Activated CD8-positive, alpha-beta T cell treated with anti-CD3 and anti-CD28 coated beads for 36 hours (primary cell): ENCODE results near the gene ENTR1. TPM values are rescaled to one million over a fixed set of nuclear protein-coding genes. Genes with fewer than 3 reads are reported as not detected.
A peak's percentile ranks its signal among the peaks of the same experiment; 100 is the strongest.
"Not testable (repeated sequence)": the region's sequence is repeated elsewhere in the genome, so short reads cannot be mapped to it uniquely, and the experiment has no call there.

Source experiments
- ATAC-seq: fragments of 200-7000 bp; cut with Tn5 transposase; one replicate; pipeline ENCODE4 v1.10.0; 2021; ENCODE audit warnings: mild to moderate bottlenecking, moderate library complexity
- CTCF ChIA-PET: fragments of 350-600 bp; sonication (Branson Sonifier 250); formaldehyde crosslinking; loops from one replicate; lab custom pipeline; 2021; ENCODE audit warnings: antibody characterized with exemption; lab: Charles Lee
- POLR2A ChIA-PET: fragments of 350-600 bp; sonication (Branson Sonifier 250); formaldehyde crosslinking; loops from one replicate; lab custom pipeline; 2021; ENCODE audit warnings: antibody characterized with exemption; lab: Charles Lee
- DNase-seq: peaks from one replicate; pipeline ENCODE4 v3.0.0-alpha.2; 2020
- H3K27ac Mint-ChIP-seq: one replicate; pipeline ENCODE4 v1.8.0; 2021; ENCODE audit warnings: mild to moderate bottlenecking, mixed read lengths
- H3K27me3 Mint-ChIP-seq: one replicate; pipeline ENCODE4 v1.8.0; 2021; ENCODE audit warnings: mixed read lengths
- H3K36me3 Mint-ChIP-seq: one replicate; pipeline ENCODE4 v1.8.0; 2021; ENCODE audit warnings: low read depth, mixed read lengths
- H3K4me1 Mint-ChIP-seq: one replicate; pipeline ENCODE4 v1.8.0; 2021; ENCODE audit warnings: low read depth, mixed read lengths
- H3K4me3 Mint-ChIP-seq: one replicate; pipeline ENCODE4 v1.8.0; 2021; ENCODE audit warnings: mild to moderate bottlenecking, moderate library complexity, mixed read lengths
- H3K9me3 Mint-ChIP-seq: one replicate; pipeline ENCODE4 v1.8.0; 2021; ENCODE audit warnings: mixed read lengths
- intact Hi-C: fragments of 100-400 bp; cut with micrococcal nuclease; formaldehyde crosslinking; loops from one replicate; pipeline ENCODE4 v1.10.0; 2022
- total RNA-seq, 2 experiments: library from RNA; stranded (reverse); gene quantifications; one replicate each; pipeline ENCODE4 v1.2.3, GENCODE V29; 2021
- TF ChIP-seq, protein P1 (sequence below): fragments of 200-600 bp; IDR thresholded peaks from one replicate; pipeline ENCODE4 v1.8.0; 2022; ENCODE audit warnings: antibody characterized with exemption, mild to moderate bottlenecking

The ENTR1 gene
- total RNA-seq, 2 experiments from 2014 or later: 65.9 to 66.8 TPM

DNA sequence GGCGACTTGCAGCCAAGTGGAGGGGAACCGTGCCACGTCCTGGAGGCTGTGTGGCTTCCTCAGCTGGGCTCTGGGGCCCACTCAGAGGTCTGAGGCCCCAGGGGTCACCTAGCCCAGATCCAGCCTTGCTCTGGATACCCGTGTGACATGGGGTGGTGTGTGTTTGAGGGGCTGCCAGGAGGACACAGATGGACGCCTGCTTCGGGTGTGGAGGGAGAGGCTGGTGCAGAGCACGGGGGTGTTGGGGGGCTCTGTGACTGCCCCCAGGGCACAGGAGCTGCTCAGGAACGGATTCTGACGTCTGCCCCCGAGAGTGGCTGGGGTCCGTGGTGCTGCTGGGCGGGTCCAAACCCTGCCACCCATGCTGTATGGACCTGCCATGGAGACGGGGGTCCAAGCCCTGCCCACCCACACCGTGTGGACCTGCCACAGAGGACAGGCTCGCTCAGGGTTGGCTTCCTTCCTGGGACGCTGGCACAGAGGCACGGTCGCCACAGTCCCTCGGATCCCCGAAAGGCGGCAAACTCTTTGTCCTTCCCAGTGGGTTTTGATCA is 18.7 kb upstream of the ENTR1 start:
- no peaks in the 10 kb centered on the region for H3K9me3 Mint-ChIP-seq
- no peak overlapping the region for H3K27ac Mint-ChIP-seq
- H3K36me3 Mint-ChIP-seq: peaks cover 10% of the 10 kb centered on the region
- ChIA-PET CTCF (no interaction called here), POLR2A (interaction anchor here (0.6 to 1.1 kb wide), 3 partner anchors 9 to 91 kb away, joined by 3 to 4 read pairs (median 3); no protein-coding TSS in a partner anchor)
- intact Hi-C loops: no loop called here
- TF ChIP-seq, protein P1, sequence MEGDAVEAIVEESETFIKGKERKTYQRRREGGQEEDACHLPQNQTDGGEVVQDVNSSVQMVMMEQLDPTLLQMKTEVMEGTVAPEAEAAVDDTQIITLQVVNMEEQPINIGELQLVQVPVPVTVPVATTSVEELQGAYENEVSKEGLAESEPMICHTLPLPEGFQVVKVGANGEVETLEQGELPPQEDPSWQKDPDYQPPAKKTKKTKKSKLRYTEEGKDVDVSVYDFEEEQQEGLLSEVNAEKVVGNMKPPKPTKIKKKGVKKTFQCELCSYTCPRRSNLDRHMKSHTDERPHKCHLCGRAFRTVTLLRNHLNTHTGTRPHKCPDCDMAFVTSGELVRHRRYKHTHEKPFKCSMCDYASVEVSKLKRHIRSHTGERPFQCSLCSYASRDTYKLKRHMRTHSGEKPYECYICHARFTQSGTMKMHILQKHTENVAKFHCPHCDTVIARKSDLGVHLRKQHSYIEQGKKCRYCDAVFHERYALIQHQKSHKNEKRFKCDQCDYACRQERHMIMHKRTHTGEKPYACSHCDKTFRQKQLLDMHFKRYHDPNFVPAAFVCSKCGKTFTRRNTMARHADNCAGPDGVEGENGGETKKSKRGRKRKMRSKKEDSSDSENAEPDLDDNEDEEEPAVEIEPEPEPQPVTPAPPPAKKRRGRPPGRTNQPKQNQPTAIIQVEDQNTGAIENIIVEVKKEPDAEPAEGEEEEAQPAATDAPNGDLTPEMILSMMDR: no peak
- no peaks in the 10 kb centered on the region for H3K27me3 Mint-ChIP-seq
- DNase-seq: no peak
- ATAC-seq: no peak
- H3K4me1 Mint-ChIP-seq: no peaks in the 10 kb centered on the region
- H3K4me3 Mint-ChIP-seq: no peak overlapping the region

DNA sequence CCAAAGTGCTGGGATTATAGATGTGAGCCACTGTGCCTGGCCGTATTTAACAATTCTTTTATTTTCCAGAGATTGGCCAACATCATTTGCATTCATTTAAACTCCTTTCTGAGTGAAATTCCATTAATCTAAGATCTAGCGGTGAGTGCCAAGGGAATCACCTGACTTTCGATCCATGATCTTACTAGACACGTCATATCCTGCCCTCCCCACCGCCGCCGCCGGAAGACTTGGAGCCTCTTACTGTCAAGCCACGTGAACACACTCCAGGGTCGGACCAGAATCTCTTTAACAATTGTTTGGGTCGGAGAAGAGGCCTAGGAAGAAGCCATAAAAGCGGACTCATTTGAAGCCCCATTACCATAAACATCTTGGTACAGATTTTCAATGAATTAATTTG is 16.4 kb upstream of the ENTR1 start:
- POLR2A ChIA-PET: interaction anchor here (2.8 kb wide), 1 partner anchor 17 kb away, joined by 13 read pairs; the partner anchor contains the start of genes ENTR1 and PMPCA
- no peak overlapping the region for H3K4me3 Mint-ChIP-seq
- no peak for ATAC-seq
- no peaks in the 10 kb centered on the region for H3K4me1 Mint-ChIP-seq
- CTCF ChIA-PET: no interaction called here
- H3K9me3 Mint-ChIP-seq: no peaks in the 10 kb centered on the region
- H3K27ac Mint-ChIP-seq: peak overlapping the region; percentile 43
- intact Hi-C loops: no loop called here
- TF ChIP-seq, protein P1: no peak
- H3K27me3 Mint-ChIP-seq: no peaks in the 10 kb centered on the region
- H3K36me3 Mint-ChIP-seq: peaks cover 22% of the 10 kb centered on the region
- DNase-seq: no peak

DNA sequence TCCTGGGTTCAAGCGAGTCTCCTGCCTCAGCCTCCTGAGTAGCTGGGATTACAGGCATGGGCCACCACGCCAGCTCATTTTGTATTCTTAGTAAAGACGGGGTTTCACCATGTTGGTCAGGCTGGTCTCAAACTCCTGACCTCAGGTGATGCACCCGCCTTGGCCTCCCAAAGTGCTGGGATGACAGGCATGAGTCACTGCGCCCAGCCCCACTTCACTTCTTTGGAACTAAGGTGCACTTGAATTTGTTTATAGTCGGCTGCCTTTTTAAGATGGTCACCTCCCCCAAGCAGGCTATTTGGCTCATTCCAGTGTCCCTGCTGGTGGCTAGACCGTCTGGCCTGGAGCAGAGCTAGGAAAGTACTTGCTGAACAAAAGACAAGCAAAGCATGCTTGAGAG is 15.0 kb upstream of the ENTR1 start:
- Mint-ChIP-seq H3K36me3 (peaks cover 29% of the 10 kb centered on the region), H3K27ac (peak overlapping the region; percentile 52)
- POLR2A ChIA-PET: interaction anchor here (0.6 to 2.8 kb wide), 8 partner anchors 8 to 352 kb away, joined by 3 to 13 read pairs (median 4); partner anchors contain the start of genes ENTR1 and PMPCA
- H3K4me1 Mint-ChIP-seq, ATAC-seq, H3K9me3 Mint-ChIP-seq, intact Hi-C loops, DNase-seq, H3K4me3 Mint-ChIP-seq, H3K27me3 Mint-ChIP-seq: not testable (repeated sequence)
- CTCF ChIA-PET: interaction anchor here (1.2 kb wide), 1 partner anchor 11 kb away, joined by 6 read pairs; no protein-coding TSS in a partner anchor

DNA sequence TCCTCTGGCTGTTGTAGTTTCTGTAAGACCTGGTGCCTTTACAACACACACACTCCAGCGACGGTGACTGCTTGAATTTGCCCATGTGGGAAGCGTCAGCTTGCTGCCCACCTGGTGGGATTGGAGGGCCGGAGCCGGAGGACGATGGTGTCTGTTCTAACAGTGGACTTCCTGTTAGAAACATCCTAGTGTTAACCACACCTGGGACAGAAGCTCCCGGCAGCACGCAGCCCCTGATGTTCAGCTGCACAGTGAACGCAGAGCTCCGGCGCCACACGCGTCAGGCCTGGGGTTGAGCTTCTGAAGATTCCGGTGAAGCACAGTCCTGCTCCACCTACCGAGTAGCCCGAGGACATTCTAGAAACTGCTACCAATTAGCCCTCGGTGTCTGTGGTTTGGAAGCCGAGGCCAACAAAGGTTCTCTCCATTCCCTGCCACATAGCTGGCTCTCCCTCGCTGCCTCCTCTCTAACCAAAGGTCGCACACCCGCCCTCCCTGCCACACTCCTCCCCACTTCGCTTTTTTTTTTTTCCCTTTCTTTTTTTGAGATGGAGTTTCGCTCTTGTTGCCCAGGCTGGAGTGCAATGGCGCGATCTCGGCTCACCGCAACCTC is 14.4 kb upstream of the ENTR1 start:
- peak overlapping the region; percentile 52 for H3K27ac Mint-ChIP-seq

DNA sequence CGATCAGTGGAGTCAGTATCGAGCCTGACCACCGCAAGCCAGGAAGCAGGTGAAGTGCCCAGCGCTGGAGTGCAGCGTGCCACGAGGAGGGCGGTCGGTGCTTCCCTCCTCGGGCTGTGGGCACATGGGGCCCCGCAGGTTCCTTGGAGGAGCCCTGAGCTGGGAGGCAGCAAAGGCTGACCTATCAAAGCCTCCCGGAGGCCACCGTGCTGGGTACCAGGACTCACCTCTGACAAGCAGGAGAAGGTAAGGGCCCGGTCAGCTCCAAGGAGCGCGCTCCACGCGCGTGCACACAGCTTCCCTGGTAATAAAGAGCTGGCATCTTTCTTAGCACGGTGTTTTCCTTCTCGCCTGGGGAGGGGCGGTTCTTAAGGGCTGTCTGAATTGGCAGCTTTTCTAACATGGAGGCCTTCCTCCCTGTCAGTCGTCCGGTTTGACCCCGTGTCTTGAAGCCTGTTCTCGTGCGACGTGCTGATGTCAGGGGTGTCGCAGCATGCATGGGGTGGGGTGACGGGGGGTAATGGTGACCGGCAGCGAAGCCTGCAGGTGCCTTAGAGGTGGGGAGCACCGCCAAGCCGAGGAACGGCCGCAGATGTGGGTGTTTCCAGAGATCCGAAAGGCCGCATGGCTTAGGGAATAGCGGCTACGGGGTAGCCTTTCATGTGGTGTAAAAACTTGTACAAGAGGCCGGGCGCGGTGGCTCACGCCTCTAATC is 13.2 kb upstream of the ENTR1 start:
- ChIA-PET CTCF (interaction anchor here (0.9 kb wide), 1 partner anchor 83 kb away, joined by 3 read pairs; no protein-coding TSS in a partner anchor), POLR2A (interaction anchor here (1.1 to 1.7 kb wide), 4 partner anchors 10 to 22 kb away, joined by 3 to 5 read pairs (median 4); no protein-coding TSS in a partner anchor)
- Mint-ChIP-seq H3K27me3 (no peaks in the 10 kb centered on the region), H3K4me3 (no peak overlapping the region), H3K27ac (no peak overlapping the region), H3K4me1 (no peaks in the 10 kb centered on the region), H3K9me3 (no peaks in the 10 kb centered on the region), H3K36me3 (peaks cover 35% of the 10 kb centered on the region)
- TF ChIP-seq, protein P1: no peak
- intact Hi-C loops: no loop called here
- no peak for ATAC-seq
- DNase-seq: no peak

More for the DNA sequence above, 14.4 kb upstream of the ENTR1 start:
- POLR2A ChIA-PET: interaction anchor here (0.6 to 2.8 kb wide), 9 partner anchors 8 to 352 kb away, joined by 3 to 13 read pairs (median 4); partner anchors contain the start of genes ENTR1 and PMPCA
- no peaks in the 10 kb centered on the region for H3K27me3 Mint-ChIP-seq
- H3K9me3 Mint-ChIP-seq: no peaks in the 10 kb centered on the region
- ATAC-seq (no peak), DNase-seq (no peak)
- no peaks in the 10 kb centered on the region for H3K4me1 Mint-ChIP-seq
- intact Hi-C loops: no loop called here
- H3K36me3 Mint-ChIP-seq: peaks cover 30% of the 10 kb centered on the region
- CTCF ChIA-PET: interaction anchor here (1.2 kb wide), 1 partner anchor 10 kb away, joined by 6 read pairs; no protein-coding TSS in a partner anchor
- TF ChIP-seq, protein P1: no peak
- H3K4me3 Mint-ChIP-seq: no peak overlapping the region
